GM12873 (cell line): ENCODE data around the gene ZBTB7C.

Experiments used
- CTCF ChIP-seq: IDR thresholded peaks from 2 replicates; pipeline ENCODE4 v1.5.1; 2012; ENCODE audit warnings: low read depth, mild to moderate bottlenecking, moderate library complexity, low read length, control low read depth; ENCODE audit not compliant: insufficient read depth; ENCODE audit errors: missing control alignments

Gene ZBTB7C

DNA sequence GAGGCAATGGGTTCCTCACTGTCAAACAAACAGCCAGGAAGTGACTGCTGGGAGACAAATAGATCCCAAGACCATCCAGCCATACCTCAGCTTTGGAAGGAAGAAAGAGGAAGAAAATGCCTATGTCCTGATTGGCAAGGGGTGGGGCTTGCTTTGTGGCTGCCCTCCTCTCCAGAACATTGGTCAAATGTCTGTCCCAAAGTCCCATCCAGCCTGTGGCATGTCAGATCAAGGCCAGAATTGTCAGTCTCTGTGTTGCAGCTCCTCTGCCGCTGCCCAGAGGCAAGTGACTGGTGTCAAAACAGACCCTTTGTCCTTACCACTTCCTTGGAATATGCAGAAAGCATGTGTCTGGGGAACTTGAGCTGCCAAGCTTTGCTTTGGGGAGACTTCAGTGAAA lies 415.8 kb downstream of the ZBTB7C start:
- no peak for TF ChIP-seq CTCF

- TF ChIP-seq CTCF, result no peak
Measured at GRCh38 chr18:47992976-47993375, 416.2 kb downstream of the ZBTB7C start.

DNA sequence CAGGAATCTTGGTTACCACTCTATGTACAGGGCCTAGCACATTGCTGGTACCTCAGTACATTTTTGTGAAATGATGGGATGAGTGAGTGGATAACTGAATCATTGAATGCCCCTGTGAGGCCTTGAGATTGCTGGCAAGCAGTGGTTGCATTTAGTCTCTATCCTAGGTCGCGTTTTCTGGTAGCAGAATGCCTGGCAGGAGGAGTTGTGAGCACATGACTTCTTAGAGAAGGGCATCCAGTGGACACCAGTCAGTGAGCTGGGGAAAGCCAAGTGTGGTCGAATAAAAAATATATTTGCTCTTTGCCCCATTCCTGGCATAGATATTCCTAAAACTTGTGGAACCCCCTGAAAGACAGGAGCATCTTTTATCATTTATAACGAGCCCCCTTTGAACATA lies 416.9 kb downstream of the ZBTB7C start:
- TF ChIP-seq CTCF, result no peak

DNA sequence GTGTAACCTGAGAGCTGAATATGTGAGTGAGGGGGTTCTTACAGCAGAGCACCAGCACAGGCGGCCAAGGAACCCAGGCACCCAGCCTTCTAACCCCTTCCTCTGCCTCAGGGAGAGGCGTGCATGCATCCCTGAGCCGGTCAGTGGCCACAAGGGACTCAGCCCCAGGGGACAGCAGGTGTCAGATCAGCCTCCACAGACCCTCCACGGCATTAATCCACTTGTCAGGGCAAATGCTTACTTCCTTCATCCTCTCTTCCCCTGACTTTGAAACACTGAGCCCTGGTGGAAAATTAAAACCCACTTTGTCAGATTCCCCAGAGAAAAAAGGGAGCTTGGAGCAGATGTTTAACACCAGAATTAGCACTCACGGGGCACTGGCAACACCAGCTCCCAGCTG lies 418.2 kb downstream of the ZBTB7C start:
- TF ChIP-seq CTCF, result no peak

- no peak for TF ChIP-seq CTCF
Measured at GRCh38 chr18:47987388-47987699, 421.8 kb downstream of the ZBTB7C start.

GRCh38 chr18:47986620-47987387 lies 422.4 kb downstream of the ZBTB7C start:
- no peak for TF ChIP-seq CTCF

DNA sequence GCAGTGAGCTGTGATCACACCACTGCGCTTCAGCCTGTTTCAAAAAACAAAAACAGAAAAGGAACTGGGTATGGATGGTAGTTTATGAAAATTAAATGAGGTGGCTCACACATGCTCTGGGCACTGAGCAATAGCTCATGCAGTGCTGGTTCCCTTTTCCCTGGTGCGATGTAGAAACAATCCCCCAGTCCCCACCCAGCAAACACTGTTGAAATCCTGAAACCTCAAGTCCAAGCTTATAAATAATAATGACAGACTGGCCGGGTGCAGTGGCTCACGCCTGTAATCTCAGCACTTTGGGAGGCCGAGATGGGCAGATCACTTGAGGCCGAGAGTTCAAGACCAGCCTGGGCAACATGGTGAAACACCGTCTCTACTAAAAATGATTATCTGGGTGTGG lies 423.3 kb downstream of the ZBTB7C start:
- TF ChIP-seq CTCF, result no peak
